Colonic mucosa (tissue), 4 donors: ENCODE measurements around the gene NT5DC1. TPM values are rescaled to one million over a fixed set of nuclear protein-coding genes. Genes with fewer than 3 reads are reported as not detected.
A peak's percentile ranks its signal among the peaks of the same experiment; 100 is the strongest.

ENCODE experiments used
- DNase-seq: peaks from one replicate; pipeline ENCODE4 v3.0.0-alpha.2; 2020
- H3K27ac ChIP-seq: fragments of 200-600 bp; one replicate; pipeline ENCODE4 v1.8.0; 2021
- H3K27me3 ChIP-seq: fragments of 200-600 bp; one replicate; pipeline ENCODE4 v1.8.0; 2021
- H3K36me3 ChIP-seq: fragments of 200-600 bp; one replicate; pipeline ENCODE4 v1.8.0; 2021
- H3K4me1 ChIP-seq: fragments of 200-600 bp; one replicate; pipeline ENCODE4 v1.8.0; 2021; ENCODE audit warnings: mild to moderate bottlenecking
- H3K4me3 ChIP-seq: fragments of 200-600 bp; one replicate; pipeline ENCODE4 v1.8.0; 2021
- H3K9ac ChIP-seq, 2 donors: one replicate each; pipeline ENCODE4 v1.7.0; 2013; ENCODE audit warnings: control low read depth in 2 of 2, low read depth in 2 of 2, low read length in 2 of 2
- H3K9me3 ChIP-seq: fragments of 200-600 bp; one replicate; pipeline ENCODE4 v1.8.0; 2021
- CTCF ChIP-seq: fragments of 200-600 bp; IDR thresholded peaks from one replicate; pipeline ENCODE4 v1.8.0; 2022; ENCODE audit warnings: antibody characterized with exemption, mild to moderate bottlenecking
- intact Hi-C: fragments of 100-400 bp; cut with DNase I; formaldehyde crosslinking; loops from one replicate; pipeline ENCODE4 v1.14.1; 2022
- total RNA-seq, 2 donors: library from RNA; stranded (reverse); fragmentation: NEBNext Ultra II Directional in 1 of 2; extraction: Animal tissue kit (Norgen Biotek cat#: 25700) in 1 of 2; gene quantifications; one replicate each; pipeline ENCODE4 v1.2.1, GENCODE V29; 2021
- donor health status: healthy.
- donor health status: DM: no; HTN: no; CAD: no.
- donor health status: DM: no; HTN: no; CAD: no.

NT5DC1 gene
- total RNA-seq, 2 donors from 2014 or later = 49.8 to 50.1 TPM

- no peaks in the 10 kb centered on the region for H3K4me1 ChIP-seq
- H3K4me3 ChIP-seq = no peak overlapping the region
- no peaks in the 10 kb centered on the region for H3K27me3 ChIP-seq
- H3K27ac ChIP-seq = no peak overlapping the region
- intact Hi-C loops = no loop called here
- H3K9ac ChIP-seq = no peak overlapping the region
- no peaks in the 10 kb centered on the region for H3K36me3 ChIP-seq
- no peaks in the 10 kb centered on the region for H3K9me3 ChIP-seq
- TF ChIP-seq CTCF = no peak
- no peak for DNase-seq
Observed at GRCh38 chr6:116210316-116210715, 109.7 kb downstream of the NT5DC1 start.

GRCh38 chr6:116210750-116211425, 110.2 kb downstream of the NT5DC1 start:
- DNase-seq = no peak
- Histone ChIP-seq H3K4me1 (no peaks in the 10 kb centered on the region), H3K36me3 (no peaks in the 10 kb centered on the region), H3K9ac (no peak overlapping the region), H3K4me3 (no peak overlapping the region), H3K9me3 (no peaks in the 10 kb centered on the region), H3K27me3 (no peaks in the 10 kb centered on the region), H3K27ac (no peak overlapping the region)
- no peak for TF ChIP-seq CTCF
- intact Hi-C loops = no loop called here

GRCh38 chr6:116214681-116215080, 114.0 kb downstream of the NT5DC1 start:
- Histone ChIP-seq H3K27ac (no peak overlapping the region), H3K9ac (no peak overlapping the region), H3K36me3 (no peaks in the 10 kb centered on the region), H3K27me3 (no peaks in the 10 kb centered on the region), H3K4me3 (no peak overlapping the region), H3K4me1 (no peaks in the 10 kb centered on the region), H3K9me3 (no peaks in the 10 kb centered on the region)
- DNase-seq = no peak
- intact Hi-C loops = no loop called here
- TF ChIP-seq CTCF = no peak

GRCh38 chr6:116215414-116215813, 114.8 kb downstream of the NT5DC1 start:
- H3K36me3 ChIP-seq = no peaks in the 10 kb centered on the region
- no peak overlapping the region for H3K27ac ChIP-seq
- TF ChIP-seq CTCF = no peak
- intact Hi-C loops = no loop called here
- H3K4me1 ChIP-seq = no peaks in the 10 kb centered on the region
- no peak overlapping the region for H3K9ac ChIP-seq
- no peaks in the 10 kb centered on the region for H3K9me3 ChIP-seq
- no peak overlapping the region for H3K4me3 ChIP-seq
- DNase-seq = no peak
- H3K27me3 ChIP-seq = no peaks in the 10 kb centered on the region

DNA sequence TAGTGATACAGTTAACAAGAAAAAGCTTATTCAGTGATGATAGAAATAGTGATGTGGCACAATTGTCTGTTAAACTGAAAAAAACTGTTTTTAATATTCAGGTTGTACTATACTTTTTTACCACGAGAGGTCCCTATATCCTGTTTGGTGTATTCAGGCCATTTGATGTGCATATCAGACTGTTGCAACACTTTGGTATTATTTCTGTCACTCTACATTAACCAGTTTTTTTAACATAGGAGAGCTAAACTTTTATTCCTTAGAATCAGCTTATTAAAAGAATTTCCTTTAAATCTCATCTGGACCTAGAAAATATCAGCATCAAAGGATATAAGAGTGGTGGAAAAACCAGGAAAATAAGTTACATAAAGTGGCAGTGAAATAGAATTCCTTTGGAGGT, 116.4 kb downstream of the NT5DC1 start:
- TF ChIP-seq CTCF = peak; percentile 34
- Histone ChIP-seq H3K9me3 (no peaks in the 10 kb centered on the region), H3K27ac (no peak overlapping the region), H3K36me3 (no peaks in the 10 kb centered on the region), H3K9ac (no peak overlapping the region), H3K4me1 (no peaks in the 10 kb centered on the region), H3K27me3 (no peaks in the 10 kb centered on the region), H3K4me3 (no peak overlapping the region)
- intact Hi-C loops = no loop called here
- DNase-seq = no peak
